ENCODE results near the gene ADH6.
"Not testable (repeated sequence)": the region's sequence is repeated elsewhere in the genome, so short reads cannot be mapped to it uniquely, and the experiment has no call there.

ADH6 gene

DNA sequence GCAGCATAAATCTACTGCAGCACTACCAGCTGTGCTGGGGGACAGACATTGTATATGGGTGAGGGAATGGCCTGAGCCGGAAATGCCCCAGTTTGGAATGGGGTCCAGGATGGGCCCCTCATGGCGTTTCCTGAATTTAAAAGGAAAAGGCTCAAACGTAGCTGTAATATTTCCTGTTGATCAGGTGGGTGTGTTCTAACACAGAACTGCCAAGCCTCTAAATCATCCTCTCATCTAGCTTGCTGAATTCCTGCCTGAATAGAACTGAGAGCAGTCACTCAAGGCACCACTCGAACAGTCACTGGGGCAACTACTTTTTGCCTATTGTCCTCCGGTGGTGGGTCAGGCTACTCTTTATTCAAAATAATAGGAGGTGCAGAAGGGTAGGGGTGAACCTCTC is 28.7 kb downstream of the ADH6 start:
- no peak for DNase-seq (ENCODE audit: low spot score)

DNA sequence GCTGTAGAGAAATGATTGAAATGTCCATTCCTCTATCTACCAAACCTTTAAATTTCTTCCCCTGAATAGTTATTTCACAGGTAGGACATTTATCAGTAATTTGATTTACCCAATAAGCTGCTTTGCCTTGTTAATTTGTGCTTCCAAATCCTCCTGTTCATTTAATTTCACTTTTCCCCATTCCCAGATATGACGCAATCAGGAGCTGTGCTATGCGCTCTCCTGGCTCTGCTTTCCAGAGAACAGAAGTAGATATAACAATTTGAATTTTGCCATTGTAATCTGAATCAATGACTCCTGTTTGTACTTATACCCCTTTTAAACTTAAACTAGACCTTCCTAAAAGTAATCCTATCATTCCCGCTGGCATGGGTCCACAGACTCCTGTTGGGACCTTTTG is 29.1 kb downstream of the ADH6 start:
- not testable (repeated sequence) for DNase-seq (ENCODE audit: low spot score)

DNA sequence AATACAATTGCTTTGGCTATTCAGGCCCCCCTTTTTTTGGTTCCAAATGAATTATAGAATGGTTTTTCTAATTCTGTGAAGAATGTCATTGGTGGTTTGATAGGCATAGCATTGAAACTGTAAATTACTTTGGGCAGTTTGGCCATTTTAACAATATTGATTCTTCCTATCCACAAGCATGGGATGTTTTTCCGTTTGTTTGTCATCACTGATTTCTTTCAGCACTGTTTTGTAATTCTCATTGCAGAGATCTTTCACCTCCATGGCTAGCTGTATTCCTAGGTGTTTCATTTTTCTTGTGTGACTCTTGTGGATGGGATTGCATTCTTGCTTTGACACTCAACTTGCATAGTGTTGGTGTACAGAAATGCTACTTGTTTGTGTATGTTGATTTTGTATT is 33.0 kb downstream of the ADH6 start:
- DNase-seq (ENCODE audit: low spot score) = no peak

DNA sequence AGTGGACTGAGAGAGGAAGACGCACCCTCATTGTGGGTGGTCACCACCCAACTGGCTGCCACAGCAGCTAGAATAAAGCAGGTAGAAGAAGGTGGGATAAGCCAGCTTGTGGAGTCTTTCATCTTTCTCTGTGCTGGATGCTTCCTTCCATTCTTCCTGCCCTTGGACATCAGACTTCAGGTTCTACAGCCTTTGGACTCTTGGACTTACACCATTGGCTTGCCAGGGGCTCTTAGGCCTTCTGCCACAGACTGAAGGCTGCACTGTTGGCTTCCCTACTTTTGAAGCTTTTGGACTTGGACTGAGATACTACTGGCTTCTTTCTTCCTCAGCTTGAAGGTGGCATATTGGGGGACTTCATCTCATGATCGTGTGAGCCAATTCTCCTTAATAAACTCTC is 33.5 kb downstream of the ADH6 start:
- DNase-seq (ENCODE audit: low spot score) = no peak

DNA sequence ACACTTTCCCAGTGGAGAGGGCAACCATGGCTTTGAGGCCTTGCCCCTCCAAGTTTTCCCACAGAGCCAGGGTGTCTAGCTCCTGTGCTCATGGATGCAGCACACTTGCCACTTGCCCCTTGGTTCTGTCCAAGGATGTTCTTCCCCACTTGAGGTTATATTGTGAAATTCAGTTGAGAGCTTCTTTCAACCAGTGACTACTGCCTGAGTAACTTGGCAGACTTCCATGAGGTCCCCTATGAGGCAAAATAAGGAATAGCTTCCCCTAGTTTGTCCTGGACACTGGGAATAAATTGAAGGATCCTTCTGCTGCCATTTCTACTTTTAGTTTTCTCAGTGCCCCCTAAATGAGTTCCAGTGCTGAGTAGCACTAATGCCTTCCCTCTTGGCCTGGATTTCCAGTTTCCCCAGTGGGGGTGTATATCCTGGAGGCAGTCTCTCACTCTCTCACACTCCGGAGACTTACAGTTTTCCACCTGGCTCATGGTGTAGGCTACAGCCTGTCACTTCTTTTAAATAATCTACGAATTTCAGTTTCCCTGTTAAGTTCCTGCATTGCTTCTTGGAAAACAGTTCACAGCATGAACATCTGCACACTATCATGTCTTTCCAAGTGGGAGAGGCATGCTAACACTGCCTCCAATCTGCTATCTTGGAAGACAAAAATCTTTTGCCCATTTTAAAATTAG is 38.5 kb downstream of the ADH6 start:
- no peak for DNase-seq (ENCODE audit: low spot score)

DNA sequence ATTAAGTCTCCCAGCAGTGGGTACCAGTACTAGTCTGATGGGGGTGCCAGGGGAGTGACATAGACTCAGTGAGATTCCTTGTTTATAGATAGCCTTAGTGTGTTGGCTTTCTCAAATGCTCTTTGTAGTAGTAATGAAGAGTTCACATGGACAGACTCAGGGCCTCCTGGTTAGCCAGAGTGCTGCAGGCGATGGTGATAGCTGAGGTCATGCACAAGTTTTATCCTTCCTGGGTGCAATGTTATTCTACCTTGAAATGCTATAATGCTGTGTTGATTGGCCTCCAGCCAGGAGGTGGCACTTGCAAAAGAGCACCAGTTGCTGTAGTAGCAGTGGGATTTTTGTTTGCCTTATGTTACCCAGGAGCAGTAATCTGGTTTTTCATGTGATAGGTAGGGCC is 39.4 kb downstream of the ADH6 start:
- no peak for DNase-seq (ENCODE audit: low spot score)

DNA sequence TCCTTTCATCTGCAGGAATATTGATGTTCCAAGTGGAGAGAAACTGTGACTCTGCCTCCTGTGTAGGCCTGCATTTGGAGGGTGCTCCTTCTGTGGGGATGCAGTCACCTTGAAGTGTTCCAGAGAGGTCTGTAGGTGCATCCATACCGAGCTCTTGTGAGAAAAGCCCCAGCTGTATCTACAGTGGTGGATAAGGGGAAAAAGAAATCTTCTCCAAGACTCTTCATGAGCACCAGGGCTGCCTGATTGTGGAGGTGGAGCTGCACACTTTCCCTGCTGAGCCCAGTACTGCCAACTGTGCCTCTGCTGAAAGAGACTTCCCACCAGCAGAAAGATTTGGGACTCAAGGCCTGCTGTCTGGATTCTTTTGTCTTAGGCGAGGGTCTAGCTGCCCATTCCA is 39.9 kb downstream of the ADH6 start:
- DNase-seq (ENCODE audit: low spot score) = no peak

DNA sequence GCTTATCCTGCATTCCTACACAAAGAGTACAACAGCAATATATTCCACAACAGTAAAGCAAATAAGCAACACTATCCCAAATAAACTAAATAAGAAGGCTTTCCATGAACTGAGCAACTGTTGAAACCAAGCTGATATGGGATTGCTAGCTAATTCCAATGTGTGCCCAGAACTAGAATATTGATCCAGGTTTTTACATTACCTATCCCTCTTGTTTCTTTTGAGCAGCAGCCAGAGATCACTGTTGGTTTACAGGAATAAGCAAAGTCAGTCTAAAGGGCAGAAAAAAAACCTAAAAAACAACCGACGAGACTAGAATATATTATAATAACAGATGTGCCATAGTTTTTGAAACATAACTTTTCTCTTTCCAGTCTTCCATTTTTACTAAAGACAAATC is 52.5 kb downstream of the ADH6 start:
- no peak for DNase-seq (ENCODE audit: low spot score)

DNA sequence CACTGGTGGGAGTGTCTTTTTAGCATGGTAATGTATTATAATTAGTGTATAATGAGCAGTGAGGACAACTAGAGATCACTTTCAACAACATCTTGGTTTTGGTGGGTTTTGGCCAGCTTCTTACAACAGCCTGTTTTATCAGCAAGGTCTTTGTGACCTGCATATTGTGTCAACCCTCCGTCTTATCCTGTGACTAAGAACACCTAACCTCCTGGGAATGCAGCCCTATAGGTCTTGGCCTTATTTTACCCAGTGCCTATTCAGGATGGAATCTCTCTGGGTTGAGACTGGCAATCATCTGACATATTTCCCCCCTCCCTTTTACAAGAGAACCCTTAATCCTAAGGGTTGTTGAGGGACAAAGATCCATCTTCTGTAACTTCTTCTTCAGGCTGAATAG is 53.1 kb downstream of the ADH6 start:
- DNase-seq (ENCODE audit: low spot score) = no peak

DNA sequence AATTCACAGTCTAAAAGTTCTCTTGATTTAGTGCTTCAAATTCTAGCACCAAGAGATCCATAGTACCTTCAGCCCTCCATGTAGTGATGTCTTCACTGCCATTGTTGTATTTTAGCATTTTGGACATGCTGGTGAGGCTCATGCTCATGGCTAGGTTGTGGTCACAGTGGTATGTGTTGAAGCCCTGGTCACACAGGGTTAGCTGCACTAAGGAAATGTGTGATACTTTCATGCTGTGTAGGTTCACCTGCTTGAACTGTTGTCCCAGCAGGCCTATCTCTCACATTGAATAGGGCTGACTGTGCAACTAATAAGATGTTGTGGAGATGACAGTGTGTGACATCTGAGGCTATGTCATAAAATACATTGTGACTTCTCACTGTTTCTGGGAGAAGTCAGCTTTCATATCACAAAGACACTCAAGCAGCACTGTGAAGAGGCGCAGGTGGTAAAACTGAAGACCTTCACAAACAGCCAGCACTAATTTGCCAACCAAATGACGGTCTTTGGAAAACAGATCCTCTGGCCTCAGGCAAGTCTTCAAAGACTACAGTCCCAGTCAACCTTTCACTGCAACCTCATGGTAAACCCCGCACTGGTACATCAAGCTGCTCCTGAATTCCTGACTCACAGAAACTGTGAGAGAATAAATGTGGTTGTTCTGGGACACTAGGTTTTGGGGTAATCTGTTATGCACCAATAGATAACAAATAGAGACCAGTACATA is 57.5 kb downstream of the ADH6 start:
- no peak for DNase-seq (ENCODE audit: low spot score)

DNA sequence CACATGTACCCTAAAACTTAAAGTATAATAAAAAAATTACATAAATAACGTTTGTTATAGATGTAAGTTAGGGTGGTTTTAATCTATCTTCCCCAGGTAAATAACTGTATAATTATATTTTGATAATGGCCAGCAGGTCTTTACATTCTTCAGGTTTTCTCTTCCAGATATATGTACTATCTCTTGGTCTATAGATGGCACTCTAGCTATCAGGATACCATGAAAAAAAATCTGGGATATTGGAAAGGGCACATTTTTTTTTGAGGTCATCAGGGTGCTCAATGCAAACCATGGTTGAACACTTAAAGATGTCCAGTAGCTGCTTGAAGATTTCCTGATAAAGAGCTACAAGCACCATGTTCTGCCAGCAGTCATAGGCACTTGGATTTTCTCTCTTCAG is 59.3 kb downstream of the ADH6 start:
- no peak for DNase-seq (ENCODE audit: low spot score)

DNA sequence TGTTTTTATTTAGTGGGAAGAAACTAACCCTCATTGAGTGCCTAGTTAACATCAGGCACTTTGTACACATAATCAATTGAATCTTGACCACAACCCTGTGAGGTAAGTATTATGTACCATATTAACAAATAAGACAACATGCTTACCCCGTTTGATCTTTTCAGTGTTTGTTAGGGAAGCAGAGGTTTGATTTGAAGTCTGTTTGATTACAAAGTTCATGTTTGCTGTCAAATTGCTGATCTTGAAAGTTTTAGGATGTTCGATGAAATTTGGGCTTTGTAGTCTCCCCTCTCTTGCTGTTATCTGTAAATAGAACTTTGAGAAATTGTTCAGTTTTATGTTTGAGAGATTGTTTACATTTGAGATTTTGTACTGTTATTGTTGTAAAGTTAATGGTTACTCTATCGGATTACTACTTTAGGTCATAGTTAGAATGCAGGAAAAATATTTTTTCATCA is 61.5 kb downstream of the ADH6 start:
- no peak for DNase-seq (ENCODE audit: low spot score)

DNA sequence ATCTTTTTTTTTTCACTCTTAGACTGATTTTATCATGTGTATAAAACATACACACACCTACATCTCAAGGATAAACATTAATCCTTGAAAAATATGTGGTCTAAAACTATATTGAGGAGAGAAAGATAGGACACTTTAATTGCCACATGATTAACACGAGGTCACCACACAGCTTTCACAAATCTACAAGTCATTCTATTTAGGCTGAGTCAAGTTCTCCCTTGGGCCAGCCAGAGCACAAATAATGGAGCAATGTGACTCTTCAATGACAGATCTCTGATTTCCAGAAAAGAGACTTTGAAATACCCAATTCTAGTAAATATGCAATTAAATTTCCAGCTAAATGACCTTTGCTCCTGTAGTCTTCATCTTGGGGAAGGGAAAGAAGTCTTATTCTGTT is 62.1 kb downstream of the ADH6 start:
- no peak for DNase-seq (ENCODE audit: low spot score)

DNA sequence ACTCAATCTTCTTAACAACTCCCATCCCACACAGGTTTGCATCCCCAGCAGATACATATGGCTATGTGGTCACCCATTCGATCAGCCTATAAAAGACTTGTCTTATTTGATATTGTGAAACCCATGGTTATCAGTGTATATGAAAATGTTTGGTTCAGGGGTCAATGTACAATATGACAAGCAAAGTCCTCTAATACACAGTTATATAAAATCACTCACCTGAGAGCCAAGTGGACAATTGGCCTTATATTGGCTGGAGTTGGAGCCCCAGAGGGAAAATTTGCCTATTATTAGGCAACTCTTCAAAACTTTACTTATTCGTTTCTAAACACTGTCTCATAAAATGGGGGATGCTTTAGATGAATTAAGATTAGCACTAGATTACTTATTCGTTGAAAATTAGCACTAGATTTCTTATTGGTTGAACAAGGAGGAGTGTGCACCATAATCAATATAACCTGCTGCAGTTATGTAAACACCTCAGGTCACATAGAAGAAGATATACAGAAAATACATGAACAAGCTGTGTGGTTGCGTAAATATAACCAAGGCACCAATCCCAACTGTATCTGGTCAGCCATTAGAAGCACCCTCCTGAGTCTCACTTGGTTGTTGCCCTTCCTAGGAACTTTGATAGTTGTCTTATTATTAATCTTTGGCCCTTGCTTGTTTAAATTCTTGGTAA is 64.2 kb downstream of the ADH6 start:
- DNase-seq (ENCODE audit: low spot score) = no peak

Data from putamen (tissue), 1 donor.